Measurements from ENCODE around the gene SLC39A9. TPM values are rescaled to one million over a fixed set of nuclear protein-coding genes. Genes with fewer than 3 reads are reported as not detected.

The SLC39A9 gene
- total and polyA plus RNA-seq, 4 donors = 28.7 to 140 (median 43.1) TPM

DNA sequence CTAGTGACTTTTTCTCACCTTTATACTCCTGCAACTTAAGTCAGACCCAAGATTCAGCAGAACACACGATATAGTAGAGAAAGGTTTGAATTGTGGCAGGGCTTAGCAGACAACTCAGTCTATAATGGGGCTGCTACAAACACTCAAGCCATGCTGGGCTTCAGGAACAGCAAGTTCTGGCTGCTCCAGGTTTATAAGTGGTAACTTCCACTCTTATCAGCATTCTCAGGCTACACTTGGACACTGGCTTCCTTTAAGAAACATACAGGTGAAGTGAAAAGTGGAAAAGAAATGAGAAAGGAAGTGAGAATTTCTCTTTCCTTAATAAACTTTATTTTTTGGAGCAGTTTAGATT is 107.7 kb downstream of the SLC39A9 start:
- H3K9me3 ChIP-seq (ENCODE audit: control insufficient read depth in 4 of 4, low read length in 3 of 4) = no peaks in the 10 kb centered on the region
- no peaks in the 10 kb centered on the region for H3K4me1 ChIP-seq (ENCODE audit: control insufficient read depth in 4 of 4, insufficient read depth in 4 of 4, low read length in 3 of 4)
- no peaks in the 10 kb centered on the region for H3K27me3 ChIP-seq (ENCODE audit: control insufficient read depth in 4 of 4, insufficient read depth in 4 of 4, low read length in 3 of 4)
- no peaks in the 10 kb centered on the region for H3K36me3 ChIP-seq (ENCODE audit: control insufficient read depth in 4 of 4, insufficient read depth in 3 of 4, low read depth in 1 of 4, low read length in 3 of 4)
- DNase-seq (ENCODE audit: low spot score) = no peak
- no peak overlapping the region for H3K9ac ChIP-seq (ENCODE audit: low read depth in 1 of 2, low read length in 2 of 2)
- no peak overlapping the region for H3K4me3 ChIP-seq (ENCODE audit: low read depth in 1 of 3, low read length in 3 of 3)
- 74% methylated on average over 1 of the region's 1 CpG for WGBS
- TF ChIP-seq RAD21 (IDR thresholded peaks at IDR 0.05) (no peak), YY1 (IDR thresholded peaks at IDR 0.05) (no peak), HNF4G (IDR thresholded peaks at IDR 0.05) (no peak), RXRA (IDR thresholded peaks at IDR 0.05) (no peak), GABPA (IDR thresholded peaks at IDR 0.05 in 1 of 2, conservative IDR thresholded peaks at IDR 0.05 in 1 of 2) (no peak), NR2F2 (IDR thresholded peaks at IDR 0.05) (no peak), FOXA1 (IDR thresholded peaks at IDR 0.05) (no peak), HNF4A (conservative IDR thresholded peaks at IDR 0.05) (no peak), FOXA2 (IDR thresholded peaks at IDR 0.05) (no peak), JUND (IDR thresholded peaks at IDR 0.05) (no peak), EGR1 (IDR thresholded peaks at IDR 0.05; ENCODE audit: low read depth in 2 of 2) (no peak), SP1 (IDR thresholded peaks at IDR 0.05) (no peak), TAF1 (conservative IDR thresholded peaks at IDR 0.05) (no peak)
- TF ChIP-seq, protein P1, sequence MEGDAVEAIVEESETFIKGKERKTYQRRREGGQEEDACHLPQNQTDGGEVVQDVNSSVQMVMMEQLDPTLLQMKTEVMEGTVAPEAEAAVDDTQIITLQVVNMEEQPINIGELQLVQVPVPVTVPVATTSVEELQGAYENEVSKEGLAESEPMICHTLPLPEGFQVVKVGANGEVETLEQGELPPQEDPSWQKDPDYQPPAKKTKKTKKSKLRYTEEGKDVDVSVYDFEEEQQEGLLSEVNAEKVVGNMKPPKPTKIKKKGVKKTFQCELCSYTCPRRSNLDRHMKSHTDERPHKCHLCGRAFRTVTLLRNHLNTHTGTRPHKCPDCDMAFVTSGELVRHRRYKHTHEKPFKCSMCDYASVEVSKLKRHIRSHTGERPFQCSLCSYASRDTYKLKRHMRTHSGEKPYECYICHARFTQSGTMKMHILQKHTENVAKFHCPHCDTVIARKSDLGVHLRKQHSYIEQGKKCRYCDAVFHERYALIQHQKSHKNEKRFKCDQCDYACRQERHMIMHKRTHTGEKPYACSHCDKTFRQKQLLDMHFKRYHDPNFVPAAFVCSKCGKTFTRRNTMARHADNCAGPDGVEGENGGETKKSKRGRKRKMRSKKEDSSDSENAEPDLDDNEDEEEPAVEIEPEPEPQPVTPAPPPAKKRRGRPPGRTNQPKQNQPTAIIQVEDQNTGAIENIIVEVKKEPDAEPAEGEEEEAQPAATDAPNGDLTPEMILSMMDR (IDR thresholded peaks at IDR 0.05; ENCODE audit: low read depth, low read length, missing input control) = no peak
- TF ChIP-seq, protein P2, sequence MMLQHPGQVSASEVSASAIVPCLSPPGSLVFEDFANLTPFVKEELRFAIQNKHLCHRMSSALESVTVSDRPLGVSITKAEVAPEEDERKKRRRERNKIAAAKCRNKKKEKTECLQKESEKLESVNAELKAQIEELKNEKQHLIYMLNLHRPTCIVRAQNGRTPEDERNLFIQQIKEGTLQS (IDR thresholded peaks at IDR 0.05) = no peak
- TF ChIP-seq, protein P3, sequence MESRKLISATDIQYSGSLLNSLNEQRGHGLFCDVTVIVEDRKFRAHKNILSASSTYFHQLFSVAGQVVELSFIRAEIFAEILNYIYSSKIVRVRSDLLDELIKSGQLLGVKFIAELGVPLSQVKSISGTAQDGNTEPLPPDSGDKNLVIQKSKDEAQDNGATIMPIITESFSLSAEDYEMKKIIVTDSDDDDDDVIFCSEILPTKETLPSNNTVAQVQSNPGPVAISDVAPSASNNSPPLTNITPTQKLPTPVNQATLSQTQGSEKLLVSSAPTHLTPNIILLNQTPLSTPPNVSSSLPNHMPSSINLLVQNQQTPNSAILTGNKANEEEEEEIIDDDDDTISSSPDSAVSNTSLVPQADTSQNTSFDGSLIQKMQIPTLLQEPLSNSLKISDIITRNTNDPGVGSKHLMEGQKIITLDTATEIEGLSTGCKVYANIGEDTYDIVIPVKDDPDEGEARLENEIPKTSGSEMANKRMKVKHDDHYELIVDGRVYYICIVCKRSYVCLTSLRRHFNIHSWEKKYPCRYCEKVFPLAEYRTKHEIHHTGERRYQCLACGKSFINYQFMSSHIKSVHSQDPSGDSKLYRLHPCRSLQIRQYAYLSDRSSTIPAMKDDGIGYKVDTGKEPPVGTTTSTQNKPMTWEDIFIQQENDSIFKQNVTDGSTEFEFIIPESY (IDR thresholded peaks at IDR 0.05) = no peak
- TF ChIP-seq, protein P4, sequence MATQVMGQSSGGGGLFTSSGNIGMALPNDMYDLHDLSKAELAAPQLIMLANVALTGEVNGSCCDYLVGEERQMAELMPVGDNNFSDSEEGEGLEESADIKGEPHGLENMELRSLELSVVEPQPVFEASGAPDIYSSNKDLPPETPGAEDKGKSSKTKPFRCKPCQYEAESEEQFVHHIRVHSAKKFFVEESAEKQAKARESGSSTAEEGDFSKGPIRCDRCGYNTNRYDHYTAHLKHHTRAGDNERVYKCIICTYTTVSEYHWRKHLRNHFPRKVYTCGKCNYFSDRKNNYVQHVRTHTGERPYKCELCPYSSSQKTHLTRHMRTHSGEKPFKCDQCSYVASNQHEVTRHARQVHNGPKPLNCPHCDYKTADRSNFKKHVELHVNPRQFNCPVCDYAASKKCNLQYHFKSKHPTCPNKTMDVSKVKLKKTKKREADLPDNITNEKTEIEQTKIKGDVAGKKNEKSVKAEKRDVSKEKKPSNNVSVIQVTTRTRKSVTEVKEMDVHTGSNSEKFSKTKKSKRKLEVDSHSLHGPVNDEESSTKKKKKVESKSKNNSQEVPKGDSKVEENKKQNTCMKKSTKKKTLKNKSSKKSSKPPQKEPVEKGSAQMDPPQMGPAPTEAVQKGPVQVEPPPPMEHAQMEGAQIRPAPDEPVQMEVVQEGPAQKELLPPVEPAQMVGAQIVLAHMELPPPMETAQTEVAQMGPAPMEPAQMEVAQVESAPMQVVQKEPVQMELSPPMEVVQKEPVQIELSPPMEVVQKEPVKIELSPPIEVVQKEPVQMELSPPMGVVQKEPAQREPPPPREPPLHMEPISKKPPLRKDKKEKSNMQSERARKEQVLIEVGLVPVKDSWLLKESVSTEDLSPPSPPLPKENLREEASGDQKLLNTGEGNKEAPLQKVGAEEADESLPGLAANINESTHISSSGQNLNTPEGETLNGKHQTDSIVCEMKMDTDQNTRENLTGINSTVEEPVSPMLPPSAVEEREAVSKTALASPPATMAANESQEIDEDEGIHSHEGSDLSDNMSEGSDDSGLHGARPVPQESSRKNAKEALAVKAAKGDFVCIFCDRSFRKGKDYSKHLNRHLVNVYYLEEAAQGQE (IDR thresholded peaks at IDR 0.05) = no peak
- TF ChIP-seq, protein P5, sequence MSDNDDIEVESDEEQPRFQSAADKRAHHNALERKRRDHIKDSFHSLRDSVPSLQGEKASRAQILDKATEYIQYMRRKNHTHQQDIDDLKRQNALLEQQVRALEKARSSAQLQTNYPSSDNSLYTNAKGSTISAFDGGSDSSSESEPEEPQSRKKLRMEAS (IDR thresholded peaks at IDR 0.05) = no peak
- H3K27ac ChIP-seq (ENCODE audit: low read depth in 1 of 2, low read length in 2 of 2) = no peak overlapping the region

Other genes starting within 250 kb of the SLC39A9 start
- 10 to 100 TPM; 12.9 to 18.1 TPM for gene DCAF5, start 245.6 kb upstream of the SLC39A9 start, total RNA-seq
- gene DCAF5, start 245.6 kb upstream of the SLC39A9 start, polyA plus RNA-seq = 10 to 100 TPM; 13.8 to 15.2 TPM
- 1 to 10 TPM; 5.3 to 8.8 TPM for gene EXD2, start 207.2 kb upstream of the SLC39A9 start, total RNA-seq
- gene EXD2, start 207.2 kb upstream of the SLC39A9 start, polyA plus RNA-seq = 1 to 10 TPM; 4.7 to 4.8 TPM
- gene GALNT16, start 138.5 kb upstream of the SLC39A9 start, total RNA-seq = 1 to 10 TPM in 1 of 2 donors, under 1 TPM in 1; 0.28 to 1.2 TPM
- 1 to 10 TPM in 1 of 2 donors, under 1 TPM in 1; 0.25 to 1.1 TPM for gene GALNT16, start 138.5 kb upstream of the SLC39A9 start, polyA plus RNA-seq
- gene ERH, start 393 bp upstream of the SLC39A9 start, total RNA-seq = 10 to 100 TPM; 56.5 to 78.0 TPM
- gene ERH, start 393 bp upstream of the SLC39A9 start, polyA plus RNA-seq = 10 to 100 TPM; 49.2 to 70.3 TPM
- under 1 TPM; 0.05 to 0.08 TPM for gene PLEKHD1, start 86.0 kb downstream of the SLC39A9 start, total RNA-seq
- gene PLEKHD1, start 86.0 kb downstream of the SLC39A9 start, polyA plus RNA-seq = under 1 TPM in 1 of 2 donors, not detected in 1; 0.06 TPM
- not detected for gene CCDC177, start 176.2 kb downstream of the SLC39A9 start, total RNA-seq
- under 1 TPM in 1 of 2 donors, not detected in 1; 0.08 TPM for gene CCDC177, start 176.2 kb downstream of the SLC39A9 start, polyA plus RNA-seq
- 10 to 100 TPM in 1 of 2 donors, 1 to 10 TPM in 1; 7.9 to 10.8 TPM for gene SUSD6, start 212.9 kb downstream of the SLC39A9 start, total RNA-seq
- gene SUSD6, start 212.9 kb downstream of the SLC39A9 start, polyA plus RNA-seq = 1 to 10 TPM; 6.8 to 7.4 TPM

Data from liver (tissue), 9 donors.